Stimulated activated CD4-positive, alpha-beta T cell treated with anti-CD3 and anti-CD28 coated beads, Interleukin-4, amount 100 ng/mL, for 1 hour (primary cell): ENCODE measurements around the gene CNR1.
"Not testable (repeated sequence)": the region's sequence is repeated elsewhere in the genome, so short reads cannot be mapped to it uniquely, and the experiment has no call there.

Experiments used
- DNase-seq: peaks from one replicate; pipeline ENCODE4 v3.0.0-alpha.2; 2020

CNR1 gene

GRCh38 chr6:88165844-88166492 is at the start of gene CNR1:
Gene CNR1 (minus strand): TSS chr6:88166347. CDS start chr6:88145274, 21,073 bp downstream.
- peak; percentile 3 for DNase-seq

GRCh38 chr6:88211446-88211845 is 45.3 kb upstream of the CNR1 start:
- DNase-seq, result no peak

GRCh38 chr6:88209301-88209700 is 43.2 kb upstream of the CNR1 start:
- no peak for DNase-seq

- DNase-seq, result no peak
Measured at GRCh38 chr6:88208726-88209125, 42.6 kb upstream of the CNR1 start.

- DNase-seq, result not testable (repeated sequence)
Measured at GRCh38 chr6:88201734-88202133, 35.6 kb upstream of the CNR1 start.

- no peak for DNase-seq
Measured at GRCh38 chr6:88184921-88185320, 18.8 kb upstream of the CNR1 start.

- DNase-seq, result no peak
Measured at GRCh38 chr6:88183471-88183870, 17.3 kb upstream of the CNR1 start.

- DNase-seq, result no peak
Measured at GRCh38 chr6:88179692-88180091, 13.5 kb upstream of the CNR1 start.

GRCh38 chr6:88177961-88178464 is 11.9 kb upstream of the CNR1 start:
- no peak for DNase-seq

GRCh38 chr6:88174906-88175305 is 8.8 kb upstream of the CNR1 start:
- DNase-seq, result no peak

GRCh38 chr6:88171312-88171711 is 5.2 kb upstream of the CNR1 start:
- no peak for DNase-seq

- no peak for DNase-seq
Measured at GRCh38 chr6:88168362-88168761, 2.2 kb upstream of the CNR1 start.

GRCh38 chr6:88167352-88167937 is 1.3 kb upstream of the CNR1 start:
- DNase-seq, result no peak

GRCh38 chr6:88166493-88167351 is 575 bp upstream of the CNR1 start:
- DNase-seq, result no peak

- no peak for DNase-seq
Measured at GRCh38 chr6:88165087-88165843, 882 bp downstream of the CNR1 start.

GRCh38 chr6:88164061-88164460 is 2.1 kb downstream of the CNR1 start:
- DNase-seq, result no peak

GRCh38 chr6:88163616-88164015 is 2.5 kb downstream of the CNR1 start:
- DNase-seq, result no peak

- no peak for DNase-seq
Measured at GRCh38 chr6:88161940-88162339, 4.2 kb downstream of the CNR1 start.

GRCh38 chr6:88157106-88157505 is 9.0 kb downstream of the CNR1 start:
- DNase-seq, result no peak

- no peak for DNase-seq
Measured at GRCh38 chr6:88145298-88145963, 20.7 kb downstream of the CNR1 start.

GRCh38 chr6:88144637-88145297 is 21.4 kb downstream of the CNR1 start:
- no peak for DNase-seq
